Hematopoietic multipotent progenitor cell treated with erythropoietin and hydrocortisone succinate and interleukin-3 and kit ligand, for 17 days (in vitro differentiated cells): ENCODE results near the gene DOCK11.
A peak's percentile ranks its signal among the peaks of the same experiment; 100 is the strongest.

Experiments
- DNase-seq: peaks from one replicate; pipeline ENCODE4 v3.0.0-alpha.2; 2015; ENCODE audit warnings: low spot score

DOCK11 gene

GRCh38 chrX:118530219-118530911 is 34.8 kb downstream of the DOCK11 start:
- no peak for DNase-seq

DNA sequence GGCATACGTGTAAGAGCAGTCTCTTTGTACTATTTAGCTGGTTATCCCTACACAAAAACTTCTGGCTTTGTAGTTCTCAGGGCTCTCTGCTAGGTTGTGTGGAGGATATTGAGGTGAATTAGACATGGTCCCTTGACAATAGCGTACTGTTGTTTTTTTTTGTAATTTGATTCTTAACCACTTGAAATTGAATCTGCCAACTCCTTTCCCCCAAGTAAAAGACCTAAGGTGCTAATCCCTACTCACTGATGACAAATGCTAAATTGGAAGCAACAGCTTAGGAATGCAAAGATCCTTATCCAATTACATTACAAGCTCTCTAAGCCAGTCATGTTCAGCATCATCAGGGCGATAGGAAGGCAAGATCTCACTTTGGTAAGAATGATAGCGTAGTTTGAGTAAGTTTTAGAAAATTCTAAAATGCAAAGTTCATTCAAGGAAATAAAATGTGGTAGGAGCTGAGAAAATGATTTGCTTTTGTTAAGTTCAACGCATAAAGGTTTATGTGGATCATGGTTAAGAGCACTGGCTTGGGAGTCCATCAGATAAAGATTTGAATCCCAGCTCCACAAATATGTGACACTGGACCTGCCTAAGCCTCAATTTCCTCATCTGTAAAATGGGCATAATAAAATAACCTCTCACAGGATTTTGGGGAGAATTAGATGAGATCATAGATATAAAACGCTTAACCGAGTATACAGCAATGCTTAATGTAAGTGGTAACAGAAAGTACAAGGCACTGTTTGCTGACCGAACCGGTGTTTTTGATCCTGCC is 39.3 kb downstream of the DOCK11 start:
- no peak for DNase-seq

DNA sequence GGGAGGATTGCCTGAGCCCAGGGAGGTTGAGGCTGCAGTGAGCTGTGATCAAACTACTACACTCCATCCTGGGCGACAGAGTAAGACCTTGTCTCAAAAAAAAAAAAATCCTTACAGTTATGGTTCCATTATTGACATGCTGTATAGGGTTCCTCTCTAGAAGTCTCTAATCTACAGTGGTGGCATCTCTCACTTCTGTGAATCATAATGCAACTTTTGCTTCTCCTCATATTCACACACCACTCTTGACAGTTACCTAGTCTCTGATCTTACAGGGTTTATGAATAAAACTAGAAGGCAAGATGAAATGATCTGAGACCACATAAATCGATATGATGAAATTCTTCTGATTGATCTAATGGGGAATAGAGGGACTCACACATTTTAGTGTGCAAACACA is 40.6 kb downstream of the DOCK11 start:
- DNase-seq = no peak

DNA sequence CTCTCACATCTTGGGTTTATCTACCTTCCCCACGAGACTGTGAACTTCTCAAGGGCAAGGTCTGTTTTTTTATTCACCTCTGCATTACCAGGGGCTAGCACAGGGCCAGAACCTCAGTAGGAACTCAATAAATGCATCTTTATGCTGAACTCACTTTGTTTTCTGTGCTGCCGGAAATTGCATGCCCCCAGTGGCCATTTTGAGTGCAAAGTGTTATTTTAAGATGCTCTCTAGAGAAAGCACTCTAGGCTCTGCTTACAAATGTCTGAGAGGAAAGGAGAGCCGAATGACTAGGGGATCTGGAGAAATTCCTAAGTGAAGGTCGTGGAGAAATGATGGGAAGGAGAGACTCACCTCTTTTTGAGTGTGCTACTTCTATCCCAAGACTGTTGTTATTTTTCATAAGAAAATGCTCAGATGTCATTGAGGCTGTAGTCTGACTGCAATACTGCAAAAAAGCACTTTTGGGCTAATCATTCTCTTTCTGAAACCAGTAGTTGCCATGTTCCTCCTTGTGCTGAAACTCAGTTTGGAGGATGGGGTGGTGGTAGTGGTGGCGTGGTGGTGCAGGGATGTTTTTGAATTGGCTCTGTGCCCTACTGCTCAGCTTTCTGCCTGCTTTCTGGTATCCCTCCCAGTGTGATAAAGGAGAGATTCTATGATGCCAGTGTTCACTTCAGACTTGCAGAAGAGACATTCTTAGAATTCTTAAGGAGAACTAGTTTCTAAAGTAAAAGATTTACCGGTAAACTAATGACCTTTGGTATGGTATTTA is 41.3 kb downstream of the DOCK11 start:
- no peak for DNase-seq

DNA sequence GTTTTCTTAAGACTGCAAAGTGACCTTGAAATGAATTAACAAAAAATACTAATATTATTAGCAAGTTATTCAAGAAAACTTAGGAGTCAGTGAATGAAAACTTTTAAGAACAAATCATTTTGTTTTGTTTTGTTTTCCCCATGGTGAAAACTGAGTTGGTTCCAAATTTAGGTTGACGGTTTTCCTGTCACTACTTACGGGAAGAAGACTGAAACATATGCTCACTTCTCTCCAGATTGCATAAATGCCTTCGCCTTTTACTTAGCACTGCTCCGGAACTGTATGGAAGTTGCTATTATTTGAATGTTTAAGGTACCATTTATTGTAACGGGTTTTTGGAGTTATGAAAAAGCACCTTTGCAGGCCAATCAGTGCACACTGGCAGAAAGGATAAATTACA is 42.8 kb downstream of the DOCK11 start:
- DNase-seq = no peak

DNA sequence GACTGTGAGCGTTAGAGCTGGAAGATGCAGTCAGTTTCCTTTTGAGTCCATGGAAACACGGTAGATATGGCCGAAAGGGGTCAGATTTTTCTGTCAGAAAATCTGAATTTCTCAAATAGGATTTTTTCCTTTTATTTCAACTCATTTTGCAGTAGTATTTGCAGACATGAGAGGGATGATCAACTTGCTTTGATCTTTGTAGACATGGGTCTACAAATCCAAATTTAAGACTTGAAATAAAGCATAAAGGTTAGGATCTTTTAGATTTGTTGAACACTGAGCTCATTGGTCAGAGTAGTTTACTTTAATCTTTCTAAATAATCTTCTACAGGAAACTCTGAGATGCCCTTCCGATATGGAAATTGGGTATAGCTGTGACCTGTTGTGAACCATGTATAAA is 44.7 kb downstream of the DOCK11 start:
- DNase-seq = no peak

GRCh38 chrX:118541482-118541881 is 45.9 kb downstream of the DOCK11 start:
- no peak for DNase-seq

DNA sequence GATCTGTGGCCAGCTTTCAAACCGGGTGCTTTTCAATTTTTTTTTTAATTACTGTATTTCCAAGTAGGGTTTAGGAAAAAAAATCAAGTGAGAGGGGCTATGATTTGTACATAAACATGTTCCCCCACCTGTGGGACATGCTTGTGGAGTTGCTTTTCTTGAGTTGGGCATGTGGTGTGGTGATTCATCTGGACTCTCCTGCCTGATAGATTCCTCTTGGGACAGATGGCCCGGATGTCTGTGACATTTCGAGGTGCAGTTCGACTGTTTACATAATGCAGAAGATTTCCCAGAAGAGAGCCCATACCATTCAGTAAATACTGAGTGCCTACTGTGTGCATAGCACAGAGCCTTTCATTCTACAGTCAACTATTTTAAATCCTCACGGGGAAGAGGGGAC is 49.9 kb downstream of the DOCK11 start:
- DNase-seq = no peak

GRCh38 chrX:118548841-118549240 is 53.2 kb downstream of the DOCK11 start:
- DNase-seq = no peak

DNA sequence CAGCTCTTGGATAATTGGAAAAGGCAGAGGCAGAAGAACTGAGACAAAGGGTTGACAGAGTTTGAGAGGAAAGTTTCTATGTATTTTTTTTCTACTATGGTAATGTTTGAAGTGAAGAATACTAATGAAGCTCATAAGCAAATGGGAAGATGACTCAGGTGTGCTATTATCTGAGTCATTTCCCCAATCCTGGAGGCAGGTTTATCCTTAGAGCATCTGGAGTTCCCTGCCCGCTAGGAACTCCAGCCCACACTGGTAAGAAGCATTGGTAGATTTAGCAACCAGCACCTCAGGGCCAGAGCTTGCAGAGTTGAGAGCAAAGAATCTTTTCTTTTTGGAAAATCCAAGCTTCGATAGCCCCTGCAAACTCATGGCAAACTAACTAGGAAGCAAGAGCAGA is 55.2 kb downstream of the DOCK11 start:
- DNase-seq = no peak

- DNase-seq = no peak
Observed at GRCh38 chrX:118551426-118551825, 55.8 kb downstream of the DOCK11 start.

GRCh38 chrX:118552121-118552900 is 56.7 kb downstream of the DOCK11 start:
- no peak for DNase-seq

- no peak for DNase-seq
Observed at GRCh38 chrX:118553042-118553710, 57.6 kb downstream of the DOCK11 start.

DNA sequence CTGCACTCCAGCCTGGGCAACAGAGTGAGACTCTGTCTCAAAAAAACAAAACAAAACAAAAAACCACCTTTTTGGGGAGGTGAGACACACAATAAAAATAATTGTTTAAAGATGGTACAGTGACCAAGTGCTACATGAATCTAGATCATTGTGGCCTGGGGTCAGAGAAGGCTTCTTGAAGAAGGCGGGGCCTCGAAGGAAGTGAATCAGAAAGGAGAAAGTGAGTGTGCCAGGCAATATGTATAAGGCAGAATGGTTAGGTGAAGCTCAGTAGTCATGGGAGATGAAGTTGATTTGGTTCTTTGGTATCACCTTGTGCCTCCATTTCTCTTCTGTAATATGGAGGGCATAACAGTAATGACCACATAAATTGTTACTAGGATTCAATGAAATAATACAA is 58.9 kb downstream of the DOCK11 start:
- no peak for DNase-seq

- DNase-seq = no peak
Observed at GRCh38 chrX:118558926-118559325, 63.3 kb downstream of the DOCK11 start.

DNA sequence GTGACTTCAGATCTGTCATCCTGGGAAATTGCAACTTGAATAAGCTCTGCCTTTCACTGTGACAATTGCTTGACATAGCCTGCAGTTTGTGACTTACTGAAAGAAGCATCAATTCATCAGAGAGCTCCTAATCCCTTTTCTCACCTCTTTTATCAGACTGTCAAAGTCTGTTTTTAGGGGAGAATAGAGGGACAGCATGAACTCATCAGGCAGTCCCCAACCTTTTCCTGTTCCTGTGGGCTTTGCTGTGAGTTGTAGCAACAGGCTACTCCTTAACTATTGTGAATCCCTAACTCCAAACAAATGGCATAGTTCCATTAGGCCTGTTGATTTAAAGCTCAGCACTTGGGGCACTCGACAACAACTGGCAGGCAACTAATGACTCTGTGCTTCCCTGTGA is 64.9 kb downstream of the DOCK11 start:
- no peak for DNase-seq

GRCh38 chrX:118562582-118563164 is 67.1 kb downstream of the DOCK11 start:
- peak; percentile 4 for DNase-seq

DNA sequence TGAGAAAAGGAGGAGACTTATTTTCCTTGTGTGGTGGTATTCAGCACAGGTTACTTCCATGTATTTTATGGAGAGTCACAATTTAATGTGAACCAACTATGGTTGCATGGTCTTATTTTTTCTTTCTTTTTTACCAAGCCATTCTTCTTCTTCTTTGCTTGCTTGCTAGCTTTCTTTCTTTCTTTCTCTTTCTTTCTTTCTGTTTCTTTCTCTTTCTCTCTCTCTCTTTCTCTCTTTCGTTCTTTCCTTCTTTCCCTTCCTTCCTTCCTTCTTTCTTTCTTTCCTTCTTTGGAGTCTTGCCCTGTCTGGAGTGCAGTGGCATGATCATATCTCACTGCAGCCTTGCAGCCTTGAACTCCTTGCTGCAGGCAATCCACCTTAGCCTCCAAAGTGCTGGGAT is 68.9 kb downstream of the DOCK11 start:
- DNase-seq = no peak

DNA sequence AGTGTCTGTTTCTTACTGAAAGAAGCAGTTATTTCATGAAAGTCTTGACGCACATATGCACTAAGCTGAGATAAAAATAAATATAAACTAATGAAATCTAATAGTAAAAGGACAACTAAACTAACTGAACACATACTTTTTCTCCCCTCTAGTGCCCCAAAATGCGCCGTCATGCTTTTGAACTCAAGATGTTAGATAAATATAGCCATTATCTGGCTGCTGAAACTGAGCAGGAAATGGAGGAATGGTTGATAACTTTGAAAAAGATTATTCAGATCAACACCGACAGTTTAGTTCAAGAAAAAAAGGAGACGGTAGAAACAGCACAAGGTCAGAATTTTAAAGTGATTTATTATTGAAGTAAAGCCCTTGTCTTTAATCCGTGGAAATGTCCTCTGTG is 70.2 kb downstream of the DOCK11 start:
- DNase-seq = no peak

- no peak for DNase-seq
Observed at GRCh38 chrX:118566359-118566758, 70.7 kb downstream of the DOCK11 start.

DNA sequence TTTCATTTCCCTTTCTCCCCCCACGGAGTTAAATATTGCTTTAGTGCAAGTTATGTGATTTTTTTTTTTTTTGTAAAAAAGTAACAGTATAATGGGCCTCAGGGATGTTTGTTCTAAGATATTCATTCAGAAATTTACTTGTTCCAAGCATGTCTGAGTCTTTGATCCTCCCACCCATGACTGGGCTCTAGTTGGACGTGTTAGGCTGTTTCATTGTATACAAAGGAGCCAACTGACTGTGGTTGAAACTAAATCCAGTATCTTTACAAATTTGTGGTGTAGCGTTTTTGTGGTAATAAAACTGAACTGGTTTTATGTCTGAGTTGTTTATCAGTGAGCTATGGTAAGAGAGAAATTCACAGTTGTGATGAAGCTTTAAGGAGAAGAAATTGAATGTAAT is 74.1 kb downstream of the DOCK11 start:
- no peak for DNase-seq
